Common myeloid progenitor, CD34-positive (primary cell): Measurements from ENCODE around the gene CDH13.

Experiments
- CTCF ChIA-PET: fragments of 350-600 bp; sonication (Branson Sonifier 250); formaldehyde crosslinking; loops from one replicate; lab custom pipeline; 2021; ENCODE audit warnings: antibody characterized with exemption; lab: Charles Lee
- POLR2A ChIA-PET: fragments of 350-600 bp; sonication (Branson Sonifier 250); formaldehyde crosslinking; loops from one replicate; lab custom pipeline; 2021; ENCODE audit warnings: antibody characterized with exemption; lab: Charles Lee
- DNase-seq, 3 donors: peaks; one replicate each; pipeline versions ENCODE4 v3.0.0 to v3.0.0-alpha.2; 2013
- H3K27ac ChIP-seq, 2 experiments: 1 replicate in 1 of 2; 2 replicates in 1 of 2; pipeline ENCODE4 v1.7.0; 2013; ENCODE audit warnings: inconsistent platforms in 2 of 2, low read length in 2 of 2, mild to moderate bottlenecking in 2 of 2, low read depth in 1 of 2, moderate library complexity in 1 of 2; ENCODE audit not compliant: severe bottlenecking in 2 of 2, insufficient read depth in 1 of 2, poor library complexity in 1 of 2
- H3K27me3 ChIP-seq, 5 experiments: replicated peaks in 2 of 5; 1 replicate in 3 of 5; 2 replicates in 2 of 5; pipeline versions ENCODE4 v1.6.1 to v1.7.0; 2013; ENCODE audit warnings: low read length in 4 of 5, mild to moderate bottlenecking in 2 of 5, moderate library complexity in 2 of 5, inconsistent platforms in 1 of 5; ENCODE audit not compliant: insufficient read depth in 5 of 5, control insufficient read depth in 4 of 5
- H3K36me3 ChIP-seq, 4 experiments: 1 replicate in 2 of 4; 2 replicates in 2 of 4; pipeline versions ENCODE4 v1.6.1 to v1.7.0; 2013; ENCODE audit warnings: low read length in 3 of 4, control low read depth in 1 of 4, mild to moderate bottlenecking in 1 of 4; ENCODE audit not compliant: control insufficient read depth in 4 of 4, insufficient read depth in 4 of 4
- H3K4me1 ChIP-seq, 4 experiments: 1 replicate in 3 of 4; 2 replicates in 1 of 4; pipeline versions ENCODE4 v1.6.1 to v1.7.1; 2013; ENCODE audit warnings: low read length in 3 of 4, mild to moderate bottlenecking in 3 of 4, control low read depth in 1 of 4, inconsistent platforms in 1 of 4, moderate library complexity in 1 of 4; ENCODE audit not compliant: control insufficient read depth in 4 of 4, insufficient read depth in 4 of 4; ENCODE audit errors: control extremely low read depth in 1 of 4
- H3K4me3 ChIP-seq, 7 experiments: 1 replicate in 4 of 7; 2 replicates in 3 of 7; pipeline versions ENCODE4 v1.5.1 to v1.7.0; 2013; ENCODE audit warnings: mild to moderate bottlenecking in 7 of 7, low read length in 6 of 7, moderate library complexity in 6 of 7, inconsistent platforms in 2 of 7, low read depth in 2 of 7, control low read depth in 1 of 7; ENCODE audit not compliant: insufficient read depth in 4 of 7, control insufficient read depth in 1 of 7; ENCODE audit errors: extremely low read depth in 1 of 7
- H3K9me3 ChIP-seq, 5 experiments: 1 replicate in 4 of 5; 2 replicates in 1 of 5; pipeline versions ENCODE4 v1.6.1 to v1.7.1; 2013; ENCODE audit warnings: low read length in 4 of 5, mild to moderate bottlenecking in 2 of 5, inconsistent platforms in 1 of 5, low read depth in 1 of 5, moderate library complexity in 1 of 5; ENCODE audit not compliant: control insufficient read depth in 4 of 5, insufficient read depth in 2 of 5; ENCODE audit errors: control extremely low read depth in 1 of 5
- WGBS: methylation state at CpG from one replicate; pipeline ENCODE4 v1.1.5; 2013; ENCODE audit not compliant: insufficient coverage; 5-methylcytosine and 5-hydroxymethylcytosine counted together

The CDH13 gene

GRCh38 chr16:83285921-83286320 lies 659.2 kb downstream of the CDH13 start:
- no peak overlapping the region for H3K4me3 ChIP-seq
- POLR2A ChIA-PET = no interaction called here
- H3K9me3 ChIP-seq = no peaks in the 10 kb centered on the region
- no peak for DNase-seq
- no peaks in the 10 kb centered on the region for H3K4me1 ChIP-seq
- H3K27ac ChIP-seq = no peak overlapping the region
- WGBS = 87% methylated on average over 5 of the region's 6 CpGs
- peaks cover 0 to 3% (median 0%) of the 10 kb centered on the region in 5 experiments for H3K27me3 ChIP-seq
- no peaks in the 10 kb centered on the region for H3K36me3 ChIP-seq
- CTCF ChIA-PET = no interaction called here

GRCh38 chr16:83296505-83296904 lies 669.7 kb downstream of the CDH13 start:
- ChIA-PET CTCF (no interaction called here), POLR2A (no interaction called here)
- Histone ChIP-seq H3K36me3 (no peaks in the 10 kb centered on the region), H3K27ac (no peak overlapping the region), H3K27me3 (peaks cover 0 to 2% (median 0%) of the 10 kb centered on the region in 5 experiments), H3K9me3 (peaks cover 0 to 2% (median 0%) of the 10 kb centered on the region in 5 experiments), H3K4me1 (no peaks in the 10 kb centered on the region), H3K4me3 (no peak overlapping the region)
- WGBS = 100% methylated on average over 1 of the region's 2 CpGs
- DNase-seq = no peak

GRCh38 chr16:83298541-83298940 lies 671.8 kb downstream of the CDH13 start:
- H3K27me3 ChIP-seq = peaks cover 0 to 3% (median 0%) of the 10 kb centered on the region in 5 experiments
- CTCF ChIA-PET = no interaction called here

GRCh38 chr16:83300326-83300725 lies 673.6 kb downstream of the CDH13 start:
- Histone ChIP-seq H3K4me1 (no peaks in the 10 kb centered on the region), H3K9me3 (no peaks in the 10 kb centered on the region), H3K4me3 (no peak overlapping the region), H3K36me3 (no peaks in the 10 kb centered on the region), H3K27me3 (peaks cover 0 to 3% (median 0%) of the 10 kb centered on the region in 5 experiments), H3K27ac (no peak overlapping the region)
- WGBS = 100% methylated on average over 1 of the region's 3 CpGs
- DNase-seq = no peak
- CTCF ChIA-PET = no interaction called here
- POLR2A ChIA-PET = no interaction called here

More at GRCh38 chr16:83298541-83298940, 671.8 kb downstream of the CDH13 start:
- no peak overlapping the region for H3K4me3 ChIP-seq
- H3K9me3 ChIP-seq = peaks cover 0 to 2% (median 0%) of the 10 kb centered on the region in 5 experiments
- POLR2A ChIA-PET = no interaction called here
- no peak for DNase-seq
- no peak overlapping the region for H3K27ac ChIP-seq
- no peaks in the 10 kb centered on the region for H3K4me1 ChIP-seq
- no peaks in the 10 kb centered on the region for H3K36me3 ChIP-seq

GRCh38 chr16:83301971-83302370 lies 675.2 kb downstream of the CDH13 start:
- Histone ChIP-seq H3K9me3 (no peaks in the 10 kb centered on the region), H3K4me1 (no peaks in the 10 kb centered on the region), H3K27me3 (peaks cover 0 to 4% (median under 1%) of the 10 kb centered on the region in 5 experiments), H3K4me3 (no peak overlapping the region), H3K27ac (no peak overlapping the region), H3K36me3 (no peaks in the 10 kb centered on the region)
- 100% methylated on average over 2 of the region's 4 CpGs for WGBS
- DNase-seq = no peak
- ChIA-PET CTCF (no interaction called here), POLR2A (no interaction called here)

- Histone ChIP-seq H3K4me3 (no peak overlapping the region), H3K9me3 (no peaks in the 10 kb centered on the region), H3K36me3 (no peaks in the 10 kb centered on the region), H3K27ac (no peak overlapping the region), H3K27me3 (peaks cover 0 to 4% (median 2%) of the 10 kb centered on the region in 5 experiments), H3K4me1 (no peaks in the 10 kb centered on the region)
- POLR2A ChIA-PET = no interaction called here
- CTCF ChIA-PET = no interaction called here
- no peak for DNase-seq
- 92% methylated on average over 1 of the region's 2 CpGs for WGBS
Measured at GRCh38 chr16:83302853-83303252, 676.1 kb downstream of the CDH13 start.

- no peak overlapping the region for H3K27ac ChIP-seq
- no peak for DNase-seq
- H3K36me3 ChIP-seq = no peaks in the 10 kb centered on the region
- no peak overlapping the region for H3K4me3 ChIP-seq
- no peaks in the 10 kb centered on the region for H3K4me1 ChIP-seq
- H3K27me3 ChIP-seq = peaks cover 0 to 8% (median 2%) of the 10 kb centered on the region in 5 experiments
- WGBS = 17% methylated on average over 1 of the region's 1 CpG
- no peaks in the 10 kb centered on the region for H3K9me3 ChIP-seq
- POLR2A ChIA-PET = no interaction called here
- CTCF ChIA-PET = no interaction called here
Measured at GRCh38 chr16:83305092-83305491, 678.3 kb downstream of the CDH13 start.
